Liver (tissue), 9 donors: ENCODE measurements around the gene DISC1. TPM values are rescaled to one million over a fixed set of nuclear protein-coding genes. Genes with fewer than 3 reads are reported as not detected.

Experiments used
- DNase-seq: peaks from one replicate; pipeline ENCODE4 v3.0.0-alpha.2; 2017; ENCODE audit warnings: low spot score
- H3K27ac ChIP-seq, 2 donors: one replicate each; pipeline ENCODE4 v1.7.0; 2013; ENCODE audit warnings: inconsistent platforms in 2 of 2, low read length in 2 of 2, control low read depth in 1 of 2, low read depth in 1 of 2, mild to moderate bottlenecking in 1 of 2
- H3K27me3 ChIP-seq, 4 donors: one replicate each; pipeline versions ENCODE4 v1.6.1 to v1.7.0; 2013; ENCODE audit warnings: low read length in 3 of 4, inconsistent platforms in 1 of 4, mild to moderate bottlenecking in 1 of 4, moderate library complexity in 1 of 4; ENCODE audit not compliant: control insufficient read depth in 4 of 4, insufficient read depth in 4 of 4
- H3K36me3 ChIP-seq, 4 donors: one replicate each; pipeline versions ENCODE4 v1.6.1 to v1.7.0; 2013; ENCODE audit warnings: low read length in 3 of 4, mild to moderate bottlenecking in 3 of 4, low read depth in 1 of 4, moderate library complexity in 1 of 4; ENCODE audit not compliant: control insufficient read depth in 4 of 4, insufficient read depth in 3 of 4
- H3K4me1 ChIP-seq, 4 donors: one replicate each; pipeline versions ENCODE4 v1.6.1 to v1.7.0; 2013; ENCODE audit warnings: low read length in 3 of 4, mild to moderate bottlenecking in 3 of 4, moderate library complexity in 1 of 4; ENCODE audit not compliant: control insufficient read depth in 4 of 4, insufficient read depth in 4 of 4
- H3K4me3 ChIP-seq, 3 donors: one replicate each; pipeline versions ENCODE4 v1.6.1 to v1.7.0; 2013; ENCODE audit warnings: low read length in 3 of 3, control low read depth in 1 of 3, low read depth in 1 of 3, mild to moderate bottlenecking in 1 of 3
- H3K9ac ChIP-seq, 2 donors: one replicate each; pipeline ENCODE4 v1.7.0; 2013; ENCODE audit warnings: low read length in 2 of 2, mild to moderate bottlenecking in 2 of 2, moderate library complexity in 2 of 2, control low read depth in 1 of 2, low read depth in 1 of 2
- H3K9me3 ChIP-seq, 4 donors: one replicate each; pipeline versions ENCODE4 v1.6.1 to v1.7.0; 2013; ENCODE audit warnings: low read length in 3 of 4; ENCODE audit not compliant: control insufficient read depth in 4 of 4
- EGR1 ChIP-seq, 2 donors: IDR thresholded peaks; 2 replicates each; pipeline ENCODE4 v1.6.1; 2016 to 2018; ENCODE audit warnings: antibody characterized with exemption in 2 of 2, low read depth in 2 of 2
- FOXA1 ChIP-seq: IDR thresholded peaks from 2 replicates; pipeline ENCODE4 v1.6.1; 2016; ENCODE audit warnings: antibody characterized with exemption
- FOXA2 ChIP-seq: IDR thresholded peaks from 2 replicates; pipeline ENCODE4 v1.6.1; 2016; ENCODE audit warnings: antibody characterized with exemption
- GABPA ChIP-seq, 2 donors: IDR thresholded peaks in 1 of 2; conservative IDR thresholded peaks in 1 of 2; 2 replicates each; pipeline ENCODE4 v1.6.1; 2016; ENCODE audit warnings: antibody characterized with exemption in 2 of 2, mild to moderate bottlenecking in 1 of 2, moderate library complexity in 1 of 2
- HNF4A ChIP-seq, 2 donors: conservative IDR thresholded peaks; 2 replicates each; pipeline ENCODE4 v1.6.1; 2016; ENCODE audit warnings: antibody characterized with exemption in 2 of 2, mild to moderate bottlenecking in 2 of 2
- HNF4G ChIP-seq: IDR thresholded peaks from 2 replicates; pipeline ENCODE4 v1.6.1; 2016; ENCODE audit warnings: antibody characterized with exemption
- JUND ChIP-seq, 2 donors: IDR thresholded peaks; 2 replicates each; pipeline ENCODE4 v1.6.1; 2016; ENCODE audit warnings: antibody characterized with exemption in 2 of 2
- RAD21 ChIP-seq, 2 donors: IDR thresholded peaks; 2 replicates each; pipeline ENCODE4 v1.6.1; 2016; ENCODE audit warnings: antibody characterized with exemption in 2 of 2, mild to moderate bottlenecking in 2 of 2
- RXRA ChIP-seq, 2 donors: IDR thresholded peaks; 2 replicates each; pipeline ENCODE4 v1.6.1; 2017 to 2018; ENCODE audit warnings: antibody characterized with exemption in 2 of 2, mild to moderate bottlenecking in 1 of 2
- SP1 ChIP-seq: IDR thresholded peaks from 2 replicates; pipeline ENCODE4 v1.6.1; 2018; ENCODE audit warnings: antibody characterized with exemption, mild to moderate bottlenecking
- TAF1 ChIP-seq: conservative IDR thresholded peaks from 2 replicates; pipeline ENCODE4 v1.6.1; 2016; ENCODE audit warnings: antibody characterized with exemption, mild to moderate bottlenecking
- YY1 ChIP-seq: IDR thresholded peaks from 2 replicates; pipeline ENCODE4 v1.6.1; 2016; ENCODE audit warnings: antibody characterized with exemption, mild to moderate bottlenecking
- WGBS: extraction: QIAGEN DNeasy Blood & Tissue Kit; methylation state at CpG from one replicate; pipeline ENCODE4 v1.1.7; 2013; 5-methylcytosine and 5-hydroxymethylcytosine counted together
- polyA plus RNA-seq, 2 donors: library from polyadenylated mRNA; stranded (reverse) in 1 of 2; unstranded in 1 of 2; fragments of 200-250 nt in 1 of 2; fragments of >200 nt in 1 of 2; fragmentation: Nextera tagmentation in 1 of 2; extraction: Ambion mirVana in 1 of 2; gene quantifications; one replicate each; pipeline versions ENCODE4 v1.2.1 to v1.2.3, GENCODE V29; 2013 to 2015
- total RNA-seq, 2 donors: library from RNA; depleted of rRNA; stranded (reverse); fragments of >200 nt; gene quantifications; one replicate each; pipeline ENCODE4 v1.2.3, GENCODE V29; 2014
- TF ChIP-seq, protein P1 (sequence below): IDR thresholded peaks from 2 replicates; pipeline ENCODE4 v1.6.1; 2016; ENCODE audit warnings: antibody characterized with exemption
- TF ChIP-seq, protein P2 (sequence below): fragments of 150-350 bp; IDR thresholded peaks from 2 replicates; pipeline ENCODE4 v1.5.1; 2017; ENCODE audit warnings: improper control_type of control experiment, low read depth, low read length; ENCODE audit not compliant: missing input control
- TF ChIP-seq, protein P3 (sequence below): IDR thresholded peaks from 2 replicates; pipeline ENCODE4 v1.6.1; 2016; ENCODE audit warnings: antibody characterized with exemption
- TF ChIP-seq, protein P4 (sequence below): IDR thresholded peaks from 2 replicates; pipeline ENCODE4 v1.6.1; 2016; ENCODE audit warnings: antibody characterized with exemption, mild to moderate bottlenecking
- TF ChIP-seq, protein P5 (sequence below): IDR thresholded peaks from 2 replicates; pipeline ENCODE4 v1.6.1; 2016; ENCODE audit warnings: antibody characterized with exemption
- donor health status: healthy.
- donor health status: healthy.
- donor health status: healthy.
- donor health status: healthy.
- donor health status: healthy.

Gene DISC1
- total and polyA plus RNA-seq, 4 donors: 0.45 to 6.3 (median 2.3) TPM

DNA sequence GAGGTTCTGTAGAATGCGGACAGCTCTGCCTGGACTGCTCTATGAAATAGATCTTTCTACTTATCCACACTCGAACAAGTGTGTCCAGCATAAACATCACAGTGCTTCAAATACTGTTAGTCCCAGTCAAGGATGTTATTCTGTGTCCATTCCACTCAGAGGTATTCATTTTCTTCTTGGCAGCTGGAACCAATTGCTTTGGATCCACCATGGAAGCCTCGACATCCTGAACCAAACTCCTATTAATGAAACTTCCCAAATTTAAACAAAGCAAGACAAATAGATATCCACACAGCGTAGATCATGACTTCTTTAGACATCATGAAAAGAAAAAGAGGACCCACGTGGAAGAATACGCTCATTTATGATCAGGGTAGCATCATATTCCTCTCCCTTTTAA lies 95.8 kb downstream of the DISC1 start:
- Histone ChIP-seq H3K36me3 (no peaks in the 10 kb centered on the region), H3K9ac (no peak overlapping the region), H3K9me3 (no peaks in the 10 kb centered on the region), H3K4me1 (no peaks in the 10 kb centered on the region), H3K4me3 (no peak overlapping the region), H3K27me3 (no peaks in the 10 kb centered on the region), H3K27ac (no peak overlapping the region)
- TF ChIP-seq GABPA (IDR thresholded peaks at IDR 0.05 in 1 of 2, conservative IDR thresholded peaks at IDR 0.05 in 1 of 2): no peak
- no peak for TF ChIP-seq JUND (IDR thresholded peaks at IDR 0.05)
- no peak for TF ChIP-seq RXRA (IDR thresholded peaks at IDR 0.05)
- no peak for TF ChIP-seq YY1
- TF ChIP-seq, protein P1, sequence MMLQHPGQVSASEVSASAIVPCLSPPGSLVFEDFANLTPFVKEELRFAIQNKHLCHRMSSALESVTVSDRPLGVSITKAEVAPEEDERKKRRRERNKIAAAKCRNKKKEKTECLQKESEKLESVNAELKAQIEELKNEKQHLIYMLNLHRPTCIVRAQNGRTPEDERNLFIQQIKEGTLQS: no peak
- TF ChIP-seq SP1: no peak
- TF ChIP-seq, protein P2, sequence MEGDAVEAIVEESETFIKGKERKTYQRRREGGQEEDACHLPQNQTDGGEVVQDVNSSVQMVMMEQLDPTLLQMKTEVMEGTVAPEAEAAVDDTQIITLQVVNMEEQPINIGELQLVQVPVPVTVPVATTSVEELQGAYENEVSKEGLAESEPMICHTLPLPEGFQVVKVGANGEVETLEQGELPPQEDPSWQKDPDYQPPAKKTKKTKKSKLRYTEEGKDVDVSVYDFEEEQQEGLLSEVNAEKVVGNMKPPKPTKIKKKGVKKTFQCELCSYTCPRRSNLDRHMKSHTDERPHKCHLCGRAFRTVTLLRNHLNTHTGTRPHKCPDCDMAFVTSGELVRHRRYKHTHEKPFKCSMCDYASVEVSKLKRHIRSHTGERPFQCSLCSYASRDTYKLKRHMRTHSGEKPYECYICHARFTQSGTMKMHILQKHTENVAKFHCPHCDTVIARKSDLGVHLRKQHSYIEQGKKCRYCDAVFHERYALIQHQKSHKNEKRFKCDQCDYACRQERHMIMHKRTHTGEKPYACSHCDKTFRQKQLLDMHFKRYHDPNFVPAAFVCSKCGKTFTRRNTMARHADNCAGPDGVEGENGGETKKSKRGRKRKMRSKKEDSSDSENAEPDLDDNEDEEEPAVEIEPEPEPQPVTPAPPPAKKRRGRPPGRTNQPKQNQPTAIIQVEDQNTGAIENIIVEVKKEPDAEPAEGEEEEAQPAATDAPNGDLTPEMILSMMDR: no peak
- TF ChIP-seq RAD21 (IDR thresholded peaks at IDR 0.05): no peak
- TF ChIP-seq, protein P3, sequence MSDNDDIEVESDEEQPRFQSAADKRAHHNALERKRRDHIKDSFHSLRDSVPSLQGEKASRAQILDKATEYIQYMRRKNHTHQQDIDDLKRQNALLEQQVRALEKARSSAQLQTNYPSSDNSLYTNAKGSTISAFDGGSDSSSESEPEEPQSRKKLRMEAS: no peak
- no peak for TF ChIP-seq HNF4G
- TF ChIP-seq, protein P4, sequence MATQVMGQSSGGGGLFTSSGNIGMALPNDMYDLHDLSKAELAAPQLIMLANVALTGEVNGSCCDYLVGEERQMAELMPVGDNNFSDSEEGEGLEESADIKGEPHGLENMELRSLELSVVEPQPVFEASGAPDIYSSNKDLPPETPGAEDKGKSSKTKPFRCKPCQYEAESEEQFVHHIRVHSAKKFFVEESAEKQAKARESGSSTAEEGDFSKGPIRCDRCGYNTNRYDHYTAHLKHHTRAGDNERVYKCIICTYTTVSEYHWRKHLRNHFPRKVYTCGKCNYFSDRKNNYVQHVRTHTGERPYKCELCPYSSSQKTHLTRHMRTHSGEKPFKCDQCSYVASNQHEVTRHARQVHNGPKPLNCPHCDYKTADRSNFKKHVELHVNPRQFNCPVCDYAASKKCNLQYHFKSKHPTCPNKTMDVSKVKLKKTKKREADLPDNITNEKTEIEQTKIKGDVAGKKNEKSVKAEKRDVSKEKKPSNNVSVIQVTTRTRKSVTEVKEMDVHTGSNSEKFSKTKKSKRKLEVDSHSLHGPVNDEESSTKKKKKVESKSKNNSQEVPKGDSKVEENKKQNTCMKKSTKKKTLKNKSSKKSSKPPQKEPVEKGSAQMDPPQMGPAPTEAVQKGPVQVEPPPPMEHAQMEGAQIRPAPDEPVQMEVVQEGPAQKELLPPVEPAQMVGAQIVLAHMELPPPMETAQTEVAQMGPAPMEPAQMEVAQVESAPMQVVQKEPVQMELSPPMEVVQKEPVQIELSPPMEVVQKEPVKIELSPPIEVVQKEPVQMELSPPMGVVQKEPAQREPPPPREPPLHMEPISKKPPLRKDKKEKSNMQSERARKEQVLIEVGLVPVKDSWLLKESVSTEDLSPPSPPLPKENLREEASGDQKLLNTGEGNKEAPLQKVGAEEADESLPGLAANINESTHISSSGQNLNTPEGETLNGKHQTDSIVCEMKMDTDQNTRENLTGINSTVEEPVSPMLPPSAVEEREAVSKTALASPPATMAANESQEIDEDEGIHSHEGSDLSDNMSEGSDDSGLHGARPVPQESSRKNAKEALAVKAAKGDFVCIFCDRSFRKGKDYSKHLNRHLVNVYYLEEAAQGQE: no peak
- TF ChIP-seq FOXA2: no peak
- no peak for TF ChIP-seq HNF4A (conservative IDR thresholded peaks at IDR 0.05)
- no peak for DNase-seq
- 91% methylated on average over 6 of the region's 6 CpGs for WGBS

DNA sequence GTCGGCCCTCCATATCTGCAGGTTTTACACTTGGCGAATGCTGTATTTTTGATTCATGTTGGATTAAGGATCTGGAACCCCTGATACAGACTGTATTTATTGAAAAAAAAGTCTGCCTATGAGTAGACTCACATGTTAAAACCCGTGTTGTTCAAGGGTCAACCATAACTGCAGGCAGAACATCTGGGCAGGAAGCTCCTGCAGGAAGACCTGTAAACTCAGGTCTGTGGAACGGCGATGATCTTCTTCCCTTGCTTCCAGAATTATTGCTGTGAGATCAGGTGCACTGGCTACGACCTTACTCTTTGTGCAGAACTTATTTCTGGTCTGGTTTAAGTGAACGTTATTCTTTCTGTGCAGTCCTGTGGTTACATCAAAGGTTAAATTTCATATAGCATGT lies 96.6 kb downstream of the DISC1 start:
- no peak overlapping the region for H3K9ac ChIP-seq
- no peaks in the 10 kb centered on the region for H3K27me3 ChIP-seq
- H3K9me3 ChIP-seq: no peaks in the 10 kb centered on the region
- WGBS: 83% methylated on average over 7 of the region's 7 CpGs
- no peak for DNase-seq
- H3K36me3 ChIP-seq: no peaks in the 10 kb centered on the region
- H3K27ac ChIP-seq: no peak overlapping the region
- no peak overlapping the region for H3K4me3 ChIP-seq
- no peaks in the 10 kb centered on the region for H3K4me1 ChIP-seq
- TF ChIP-seq EGR1 (IDR thresholded peaks at IDR 0.05; ENCODE audit: low read depth in 2 of 2) (no peak), HNF4A (conservative IDR thresholded peaks at IDR 0.05) (no peak), RXRA (IDR thresholded peaks at IDR 0.05) (no peak), YY1 (no peak), FOXA1 (no peak), TAF1 (no peak), FOXA2 (no peak), HNF4G (no peak)
- TF ChIP-seq, protein P4: no peak
- TF ChIP-seq, protein P5, sequence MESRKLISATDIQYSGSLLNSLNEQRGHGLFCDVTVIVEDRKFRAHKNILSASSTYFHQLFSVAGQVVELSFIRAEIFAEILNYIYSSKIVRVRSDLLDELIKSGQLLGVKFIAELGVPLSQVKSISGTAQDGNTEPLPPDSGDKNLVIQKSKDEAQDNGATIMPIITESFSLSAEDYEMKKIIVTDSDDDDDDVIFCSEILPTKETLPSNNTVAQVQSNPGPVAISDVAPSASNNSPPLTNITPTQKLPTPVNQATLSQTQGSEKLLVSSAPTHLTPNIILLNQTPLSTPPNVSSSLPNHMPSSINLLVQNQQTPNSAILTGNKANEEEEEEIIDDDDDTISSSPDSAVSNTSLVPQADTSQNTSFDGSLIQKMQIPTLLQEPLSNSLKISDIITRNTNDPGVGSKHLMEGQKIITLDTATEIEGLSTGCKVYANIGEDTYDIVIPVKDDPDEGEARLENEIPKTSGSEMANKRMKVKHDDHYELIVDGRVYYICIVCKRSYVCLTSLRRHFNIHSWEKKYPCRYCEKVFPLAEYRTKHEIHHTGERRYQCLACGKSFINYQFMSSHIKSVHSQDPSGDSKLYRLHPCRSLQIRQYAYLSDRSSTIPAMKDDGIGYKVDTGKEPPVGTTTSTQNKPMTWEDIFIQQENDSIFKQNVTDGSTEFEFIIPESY: no peak
- TF ChIP-seq, protein P2: no peak
- TF ChIP-seq, protein P3: no peak
- TF ChIP-seq, protein P1: no peak
